NCI-H2029 treated with DMSO at 0.1 percent for 48 hours (cell line): ENCODE data around the gene ZKSCAN3.
"Not testable (repeated sequence)": the region's sequence is repeated elsewhere in the genome, so short reads cannot be mapped to it uniquely, and the experiment has no call there.

Experiments used
- DNase-seq: peaks from one replicate; lab custom pipeline; 2025; lab: John Stamatoyannopoulos, UW

The ZKSCAN3 gene

GRCh38 chr6:28343898-28344677 lies 5.7 kb upstream of the ZKSCAN3 start:
- DNase-seq, result no peak

GRCh38 chr6:28345201-28345600 lies 4.5 kb upstream of the ZKSCAN3 start:
- no peak for DNase-seq

- DNase-seq, result no peak
These were observed 2.6 kb upstream of the ZKSCAN3 start for GRCh38 chr6:28347119-28347518.

GRCh38 chr6:28349344-28349891 lies 329 bp upstream of the ZKSCAN3 start:
- no peak for DNase-seq

GRCh38 chr6:28351087-28351486 lies 1.3 kb downstream of the ZKSCAN3 start:
- DNase-seq, result no peak

- DNase-seq, result no peak
These were observed 1.8 kb downstream of the ZKSCAN3 start for GRCh38 chr6:28351493-28351925.

- peak; percentile 32 for DNase-seq
These were observed 3.6 kb downstream of the ZKSCAN3 start for GRCh38 chr6:28353356-28353755.

GRCh38 chr6:28353981-28354676 lies 4.4 kb downstream of the ZKSCAN3 start:
- peak; percentile 76 for DNase-seq

GRCh38 chr6:28354688-28355554 lies 5.2 kb downstream of the ZKSCAN3 start:
- DNase-seq, result no peak

- DNase-seq, result peak; percentile 85
These were observed 6.3 kb downstream of the ZKSCAN3 start for GRCh38 chr6:28355743-28356665.

GRCh38 chr6:28356666-28357020 lies 6.9 kb downstream of the ZKSCAN3 start:
- no peak for DNase-seq

GRCh38 chr6:28357036-28357435 lies 7.3 kb downstream of the ZKSCAN3 start:
- no peak for DNase-seq

- DNase-seq, result not testable (repeated sequence)
These were observed 9.8 kb downstream of the ZKSCAN3 start for GRCh38 chr6:28359562-28359961.

- DNase-seq, result no peak
These were observed 11.2 kb downstream of the ZKSCAN3 start for GRCh38 chr6:28360961-28361360.

- not testable (repeated sequence) for DNase-seq
These were observed 15.8 kb downstream of the ZKSCAN3 start for GRCh38 chr6:28365590-28365989.

GRCh38 chr6:28368522-28368921 lies 18.8 kb downstream of the ZKSCAN3 start:
- DNase-seq, result no peak

GRCh38 chr6:28369463-28369862 lies 19.7 kb downstream of the ZKSCAN3 start:
- DNase-seq, result no peak

- DNase-seq, result no peak
These were observed 20.7 kb downstream of the ZKSCAN3 start for GRCh38 chr6:28370440-28370839.

GRCh38 chr6:28371280-28371679 lies 21.5 kb downstream of the ZKSCAN3 start:
- no peak for DNase-seq

- DNase-seq, result no peak
These were observed 22.1 kb downstream of the ZKSCAN3 start for GRCh38 chr6:28371706-28372451.
